GM10847 (cell line): ENCODE data around the gene TEX53.

Experiments
- POLR2A ChIP-seq: IDR thresholded peaks from 2 replicates; pipeline ENCODE4 v1.6.1; 2011; ENCODE audit not compliant: insufficient read length; ENCODE audit errors: extremely low read depth

The TEX53 gene

GRCh38 chr9:114657705-114658104 is at the start of gene TEX53:
Gene TEX53, minus strand, starts transcription at chr9:114657805. Its CDS starts 31 bp downstream, at chr9:114657774.
- no peak for TF ChIP-seq POLR2A

DNA sequence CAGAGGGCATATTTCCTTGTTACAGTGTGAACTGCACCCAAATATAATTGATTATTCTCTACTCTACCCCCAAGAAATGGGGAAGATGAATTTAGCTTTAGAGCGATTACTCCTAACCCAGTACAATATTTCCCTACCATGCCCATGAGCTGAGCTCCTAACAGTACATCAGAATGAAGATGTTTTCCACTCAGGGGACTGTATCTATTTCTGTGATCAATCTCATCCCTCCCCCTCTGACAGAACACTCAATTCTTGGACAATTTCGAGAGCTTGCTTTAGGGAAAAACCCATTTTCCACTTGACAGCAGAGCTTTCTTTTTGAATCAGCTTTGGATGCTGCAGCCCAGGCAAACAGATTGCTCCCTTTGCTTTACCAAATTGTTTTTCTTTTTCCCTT is 49.1 kb upstream of the TEX53 start:
- no peak for TF ChIP-seq POLR2A

DNA sequence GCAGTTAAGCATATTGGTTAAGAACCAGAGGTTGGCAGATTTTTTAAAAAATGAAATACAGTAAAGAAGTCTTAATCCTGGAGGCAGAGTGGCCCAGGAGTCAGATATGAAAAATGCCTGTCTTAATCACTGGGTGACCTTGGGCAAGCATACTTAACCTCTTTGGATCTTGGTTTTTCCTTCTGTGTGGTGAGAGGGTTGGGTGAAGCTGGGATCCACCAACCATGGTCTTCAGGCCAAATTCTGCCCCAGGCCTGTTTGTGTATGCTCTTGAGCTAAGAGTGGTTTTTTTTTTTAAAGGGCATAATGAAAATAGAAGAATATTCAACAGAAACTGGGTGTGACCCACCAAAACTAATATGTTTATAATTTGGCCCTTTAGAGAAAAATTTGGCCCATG is 44.4 kb upstream of the TEX53 start:
- no peak for TF ChIP-seq POLR2A

- no peak for TF ChIP-seq POLR2A
These were observed 40.3 kb upstream of the TEX53 start for GRCh38 chr9:114697951-114698351.

- TF ChIP-seq POLR2A: no peak
These were observed 39.4 kb upstream of the TEX53 start for GRCh38 chr9:114696814-114697544.

GRCh38 chr9:114695948-114696347 is 38.3 kb upstream of the TEX53 start:
- TF ChIP-seq POLR2A: no peak

GRCh38 chr9:114694719-114695269 is 37.2 kb upstream of the TEX53 start:
- no peak for TF ChIP-seq POLR2A

- TF ChIP-seq POLR2A: no peak
These were observed 36.5 kb upstream of the TEX53 start for GRCh38 chr9:114694146-114694545.

- no peak for TF ChIP-seq POLR2A
These were observed 35.7 kb upstream of the TEX53 start for GRCh38 chr9:114693248-114693855.

GRCh38 chr9:114691956-114692295 is 34.3 kb upstream of the TEX53 start:
- TF ChIP-seq POLR2A: no peak

DNA sequence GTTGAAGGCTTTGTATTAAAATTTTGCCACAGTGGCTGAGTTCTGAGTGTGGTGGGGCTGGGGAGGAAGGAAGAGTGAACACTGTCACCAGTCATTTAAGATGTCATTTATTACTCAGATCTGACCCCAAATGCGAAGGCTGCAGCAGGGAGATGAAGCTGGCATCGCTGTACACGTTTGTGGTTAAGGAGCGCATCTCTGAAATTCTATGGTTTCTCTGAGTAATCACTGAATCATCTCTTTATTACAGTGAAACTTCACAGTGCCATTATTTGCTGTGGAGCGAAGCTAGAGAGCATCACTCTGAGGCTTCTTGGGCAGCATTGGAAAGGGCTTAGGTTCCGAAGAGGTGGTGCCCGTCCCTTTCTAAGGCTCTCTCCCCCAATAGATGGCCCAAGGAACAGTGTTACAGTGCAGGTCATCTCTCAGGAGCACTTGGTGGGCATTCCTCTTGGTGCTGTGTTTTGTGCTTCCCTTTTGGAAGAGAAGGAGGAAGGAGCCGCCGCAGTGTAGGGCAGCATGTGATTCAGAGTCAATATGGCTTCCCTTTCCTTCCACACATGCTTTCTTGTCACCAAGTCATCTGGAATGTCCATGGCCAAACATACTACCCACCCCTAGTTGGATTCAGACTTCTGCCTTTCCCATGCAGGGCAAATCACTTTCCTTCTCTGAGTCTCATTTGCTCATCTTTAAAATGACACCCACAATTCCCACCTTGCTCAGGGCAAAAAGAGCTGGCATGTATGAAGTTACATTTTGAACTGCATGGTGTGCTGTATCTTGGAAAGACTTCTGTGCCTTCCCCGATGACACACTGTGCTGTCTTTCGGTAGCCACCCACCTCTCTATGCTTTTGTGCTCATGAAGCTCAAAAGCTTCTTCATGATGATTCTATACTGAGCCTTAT is 33.7 kb upstream of the TEX53 start:
- no peak for TF ChIP-seq POLR2A

DNA sequence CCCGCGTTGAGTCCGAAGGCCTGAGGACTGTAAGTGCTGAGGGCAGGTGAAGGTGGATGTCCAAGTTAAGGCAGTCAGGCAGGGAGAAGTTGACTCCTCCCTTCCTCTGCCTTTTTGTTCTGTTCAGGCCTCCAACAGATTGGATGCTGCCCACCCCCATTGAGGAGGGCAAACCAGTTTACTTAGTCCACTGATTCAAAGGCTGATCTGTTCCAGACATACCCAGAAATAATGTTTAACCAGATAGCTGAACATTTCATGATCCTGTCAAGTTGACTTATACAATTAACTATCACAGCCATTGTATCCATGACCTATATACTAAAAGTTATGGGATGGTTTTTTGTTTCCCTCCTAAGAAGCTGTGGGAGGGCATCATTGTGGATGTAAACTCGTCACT is 32.7 kb upstream of the TEX53 start:
- TF ChIP-seq POLR2A: no peak

- TF ChIP-seq POLR2A: no peak
These were observed 32.2 kb upstream of the TEX53 start for GRCh38 chr9:114689813-114690212.

GRCh38 chr9:114688909-114689610 is 31.5 kb upstream of the TEX53 start:
- no peak for TF ChIP-seq POLR2A

DNA sequence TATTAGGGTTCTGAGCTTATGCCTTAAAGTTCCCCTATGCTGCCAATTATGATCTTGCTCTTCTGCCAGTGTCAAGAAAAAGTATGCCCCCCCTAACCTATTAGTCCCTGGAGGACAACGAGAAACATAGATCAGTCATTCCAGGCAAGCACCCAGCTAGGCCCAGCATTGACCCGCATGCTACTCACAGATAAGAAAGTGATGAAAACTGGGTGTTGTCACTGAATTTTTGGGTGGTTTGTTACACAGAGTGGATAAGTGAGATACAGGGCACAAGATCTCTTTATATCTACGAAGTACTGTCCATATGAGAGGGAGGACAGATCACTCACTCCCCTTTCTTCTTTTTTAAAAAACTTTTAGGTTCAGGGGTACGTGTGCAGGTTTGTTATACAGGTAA is 30.8 kb upstream of the TEX53 start:
- no peak for TF ChIP-seq POLR2A
